ENCODE measurements around the gene ARHGAP28.

DNA sequence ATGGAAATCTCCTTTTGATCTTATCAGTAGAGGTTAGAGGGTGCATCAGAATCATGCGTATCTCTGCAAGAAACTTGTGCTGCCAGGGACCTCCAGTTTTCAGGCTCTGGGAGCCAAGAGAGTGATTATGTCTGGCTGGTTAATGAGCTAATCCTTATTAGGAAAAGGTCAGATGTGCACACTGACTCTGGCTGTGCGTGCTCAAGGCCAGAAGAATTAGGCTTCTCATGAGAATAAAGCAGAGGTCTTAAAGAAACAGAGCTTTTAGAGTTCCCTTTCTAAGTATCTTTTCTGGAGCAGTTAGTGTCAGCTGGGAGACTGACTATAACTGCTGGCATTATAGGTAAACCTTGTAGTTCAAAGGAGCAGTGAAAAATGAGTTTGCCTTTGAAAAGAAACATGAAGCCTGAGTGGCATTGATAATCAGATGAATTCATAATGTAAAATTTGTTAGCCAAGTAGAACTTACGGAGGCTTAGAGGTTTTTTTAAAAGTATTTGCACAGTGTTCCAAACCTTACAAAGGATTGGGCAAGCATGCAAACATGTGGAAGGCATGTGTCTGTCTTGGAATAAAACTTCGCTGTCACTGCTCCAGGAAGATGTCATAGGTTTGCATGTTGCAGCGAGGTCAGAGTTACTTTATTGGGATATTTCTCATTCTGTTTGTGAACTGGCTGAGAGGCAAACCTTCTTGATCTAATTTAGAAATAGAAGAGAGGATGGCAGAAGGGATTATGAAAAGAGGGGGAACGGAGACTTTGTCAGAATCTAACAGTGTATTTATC lies 151.7 kb downstream of the ARHGAP28 start:
- TF ChIP-seq SPI1 (IDR thresholded peaks at IDR 0.05; ENCODE audit: low read depth, low read length) (no peak), POLR2A (IDR thresholded peaks at IDR 0.05; ENCODE audit: low read depth, low read length) (no peak), POLR2AphosphoS5 (IDR thresholded peaks at IDR 0.05; ENCODE audit: low read depth, low read length) (no peak), TAF1 (IDR thresholded peaks at IDR 0.05; ENCODE audit: low read depth, low read length) (no peak)

Measured in GM12891 (cell line).